IMR-90 (cell line): ENCODE results near the gene C19orf73. TPM values are rescaled to one million over a fixed set of nuclear protein-coding genes. Genes with fewer than 3 reads are reported as not detected.

Experiments used
- ATAC-seq: fragments of 200-7000 bp; cut with Tn5 transposase; 2 replicates; pipeline ENCODE4 v1.9.1; 2020; ENCODE audit warnings: low read depth, mild to moderate bottlenecking, moderate library complexity
- BruUV-seq: library from RNA; stranded (reverse); fragments of 400-500 nt; replicated peaks from 2 replicates; lab custom pipeline; 2021; lab: Mats Ljungman, UMichigan
- CTCF ChIA-PET: fragments of 300-600 bp; formaldehyde crosslinking; extraction: SDS; loops from one replicate; lab custom pipeline; 2021; ENCODE audit warnings: antibody characterized with exemption; lab: Yijun Ruan, JAX
- POLR2A ChIA-PET: fragments of 300-600 bp; sonication (Branson Sonifier 250); formaldehyde crosslinking; loops from one replicate; lab custom pipeline; 2022; ENCODE audit warnings: antibody characterized with exemption; ENCODE audit not compliant: unreplicated experiment; lab: Charles Lee
- DNase-seq: peaks from one replicate; pipeline ENCODE4 v3.0.0; 2013
- H2AFZ ChIP-seq: replicated peaks from 2 replicates; pipeline ENCODE3; 2013; ENCODE audit warnings: low read length, mild to moderate bottlenecking; ENCODE audit not compliant: poor library complexity
- H2AK5ac ChIP-seq: 2 replicates; pipeline ENCODE4 v1.6.1; 2013; ENCODE audit warnings: low read depth, low read length, inconsistent platforms
- H2AK9ac ChIP-seq: replicated peaks from 2 replicates; pipeline ENCODE3; 2013; ENCODE audit warnings: mild to moderate bottlenecking, low read depth, low read length, moderate library complexity; ENCODE audit not compliant: poor library complexity
- H2BK120ac ChIP-seq: 2 replicates; pipeline ENCODE4 v1.6.1; 2013; ENCODE audit warnings: low read depth, low read length, inconsistent platforms
- H2BK15ac ChIP-seq: 3 replicates; pipeline ENCODE4 v1.6.1; 2013; ENCODE audit warnings: low read depth, low read length, inconsistent platforms
- H2BK20ac ChIP-seq: 2 replicates; pipeline ENCODE4 v1.6.1; 2013; ENCODE audit warnings: low read depth, mild to moderate bottlenecking, inconsistent platforms, low read length, moderate library complexity
- H2BK5ac ChIP-seq: 2 replicates; pipeline ENCODE4 v1.6.1; 2013; ENCODE audit warnings: mild to moderate bottlenecking, low read depth, low read length, inconsistent platforms; ENCODE audit not compliant: poor library complexity, severe bottlenecking
- H3K14ac ChIP-seq: replicated peaks from 2 replicates; pipeline ENCODE4 v1.6.1; 2013; ENCODE audit warnings: low read depth, low read length, inconsistent platforms
- H3K18ac ChIP-seq: 2 replicates; pipeline ENCODE4 v1.6.1; 2013; ENCODE audit warnings: low read depth, low read length, control low read depth
- H3K23ac ChIP-seq: 2 replicates; pipeline ENCODE4 v1.6.1; 2013; ENCODE audit warnings: low read depth, low read length, inconsistent platforms
- H3K27ac ChIP-seq: 2 replicates; pipeline ENCODE4 v1.5.1; 2013; ENCODE audit warnings: mild to moderate bottlenecking, control low read depth, low read length; ENCODE audit not compliant: insufficient read depth
- H3K27me3 ChIP-seq: 2 replicates; pipeline ENCODE4 v1.6.1; 2013; ENCODE audit warnings: low read length; ENCODE audit not compliant: control insufficient read depth, insufficient read depth
- H3K36me3 ChIP-seq: 2 replicates; pipeline ENCODE4 v1.6.1; 2013; ENCODE audit warnings: low read length, mixed read lengths; ENCODE audit not compliant: control insufficient read depth, insufficient read depth
- H3K4ac ChIP-seq: 2 replicates; pipeline ENCODE4 v1.6.1; 2013; ENCODE audit warnings: low read depth, low read length, inconsistent platforms
- H3K4me1 ChIP-seq: 2 replicates; pipeline ENCODE4 v1.6.1; 2013; ENCODE audit warnings: low read length, mixed read lengths; ENCODE audit not compliant: control insufficient read depth, insufficient read depth
- H3K4me2 ChIP-seq: 2 replicates; pipeline ENCODE4 v1.6.1; 2013; ENCODE audit warnings: low read depth, mild to moderate bottlenecking, control low read depth, low read length, moderate library complexity
- H3K4me3 ChIP-seq: 2 replicates; pipeline ENCODE4 v1.5.1; 2013; ENCODE audit warnings: low read depth, mild to moderate bottlenecking, control low read depth, low read length, moderate library complexity; ENCODE audit not compliant: insufficient read depth
- H3K56ac ChIP-seq: 2 replicates; pipeline ENCODE4 v1.6.1; 2013; ENCODE audit warnings: low read length, inconsistent platforms; ENCODE audit not compliant: insufficient read depth; ENCODE audit errors: extremely low read depth
- H3K79me1 ChIP-seq, 2 experiments: 2 replicates each; pipeline ENCODE4 v1.6.1; 2013; ENCODE audit warnings: low read length in 2 of 2, inconsistent platforms in 1 of 2, low read depth in 1 of 2
- H3K9ac ChIP-seq: 2 replicates; pipeline ENCODE4 v1.6.1; 2013; ENCODE audit warnings: low read depth, low read length, control low read depth
- H3K9me1 ChIP-seq: 2 replicates; pipeline ENCODE4 v1.6.1; 2013; ENCODE audit warnings: low read length, inconsistent platforms; ENCODE audit not compliant: insufficient read depth
- H3K9me3 ChIP-seq: 2 replicates; pipeline ENCODE4 v1.6.1; 2013; ENCODE audit warnings: low read length; ENCODE audit not compliant: control insufficient read depth, insufficient read depth
- H4K20me1 ChIP-seq: 2 replicates; pipeline ENCODE4 v1.6.1; 2013; ENCODE audit warnings: low read length, inconsistent platforms; ENCODE audit not compliant: insufficient read depth
- H4K5ac ChIP-seq: 2 replicates; pipeline ENCODE4 v1.6.1; 2013; ENCODE audit warnings: mild to moderate bottlenecking, low read depth, low read length, control low read depth
- H4K8ac ChIP-seq, 2 experiments: 2 replicates each; pipeline ENCODE4 v1.6.1; 2013; ENCODE audit warnings: low read depth in 2 of 2, low read length in 2 of 2, control low read depth in 1 of 2, inconsistent platforms in 1 of 2
- H4K91ac ChIP-seq: 2 replicates; pipeline ENCODE4 v1.6.1; 2013; ENCODE audit warnings: low read depth, low read length, inconsistent platforms; ENCODE audit not compliant: insufficient read depth
- BHLHE40 ChIP-seq: fragments of 150-350 bp; IDR thresholded peaks from 2 replicates; pipeline ENCODE4 v1.6.1; 2016; ENCODE audit warnings: mild to moderate bottlenecking, low read depth, low read length
- CEBPB ChIP-seq: IDR thresholded peaks from 2 replicates; pipeline ENCODE4 v1.6.1; 2012; ENCODE audit warnings: low read depth, low read length, improper control_type of control experiment
- CHD1 ChIP-seq: IDR thresholded peaks from 2 replicates; pipeline ENCODE4 v1.6.1; 2012; ENCODE audit warnings: low read depth, low read length, improper control_type of control experiment
- FOS ChIP-seq: fragments of 150-350 bp; IDR thresholded peaks from 2 replicates; pipeline ENCODE4 v1.6.1; 2016; ENCODE audit warnings: low read depth, low read length
- MAFK ChIP-seq: IDR thresholded peaks from 2 replicates; pipeline ENCODE4 v1.6.1; 2012; ENCODE audit warnings: low read depth, low read length, improper control_type of control experiment
- MXI1 ChIP-seq: IDR thresholded peaks from 2 replicates; pipeline ENCODE4 v1.6.1; 2012; ENCODE audit warnings: low read depth, mild to moderate bottlenecking, low read length, moderate library complexity, borderline replicate concordance
- NFE2L2 ChIP-seq: fragments of 150-350 bp; IDR thresholded peaks from 2 replicates; pipeline ENCODE4 v1.6.1; 2016; ENCODE audit warnings: low read depth, mild to moderate bottlenecking, low read length
- POLR2A ChIP-seq: IDR thresholded peaks from 2 replicates; pipeline ENCODE4 v1.6.1; 2012; ENCODE audit warnings: mild to moderate bottlenecking, low read depth, low read length
- RAD21 ChIP-seq: IDR thresholded peaks from 2 replicates; pipeline ENCODE4 v1.6.1; 2012; ENCODE audit warnings: low read length, improper control_type of control experiment
- RCOR1 ChIP-seq: IDR thresholded peaks from 2 replicates; pipeline ENCODE4 v1.6.1; 2012; ENCODE audit warnings: mild to moderate bottlenecking, low read length, improper control_type of control experiment; ENCODE audit not compliant: insufficient replicate concordance
- RFX5 ChIP-seq: IDR thresholded peaks from 2 replicates; pipeline ENCODE4 v1.8.0; 2012; ENCODE audit warnings: low read depth, mild to moderate bottlenecking, low read length, moderate library complexity
- SMC3 ChIP-seq: fragments of 150-350 bp; IDR thresholded peaks from 2 replicates; pipeline ENCODE4 v1.6.1; 2016; ENCODE audit warnings: low read depth, mild to moderate bottlenecking, antibody characterized with exemption, low read length, moderate library complexity
- WGBS, 2 experiments: methylation state at CpG; one replicate each; pipeline versions ENCODE4 v1.1.5 to v1.1.7; 2013; ENCODE audit warnings: missing lambda C conversion rate in 2 of 2; ENCODE audit not compliant: insufficient read length in 1 of 2; ENCODE audit errors: extremely low coverage in 2 of 2; 5-methylcytosine and 5-hydroxymethylcytosine counted together
- dilution Hi-C: fragments of 300-500 bp; cut with HindIII; formaldehyde crosslinking; loops from one replicate; pipeline ENCODE4 v1.14.3; 2018; ENCODE audit warnings: low sequenced_read_pairs; ENCODE audit not compliant: unreplicated experiment
- in situ Hi-C: fragments of 300-500 bp; cut with MboI; formaldehyde crosslinking; loops from 3 replicates; pipeline ENCODE4 v1.14.3; 2019; ENCODE audit warnings: low sequenced_read_pairs, inconsistent platforms, mixed read lengths
- intact Hi-C: fragments of 100-400 bp; cut with micrococcal nuclease; formaldehyde crosslinking; loops from 2 replicates; pipeline ENCODE4 v1.10.0; 2022
- polyA plus RNA-seq, 3 experiments: library from polyadenylated mRNA; depleted of rRNA; stranded (reverse); fragments of >200 nt; gene quantifications; 2 replicates each; pipeline ENCODE4 v1.2.3, GENCODE V29; 2012; ENCODE audit warnings: low replicate concordance in 1 of 3
- total RNA-seq: library from RNA; depleted of rRNA; stranded (reverse); fragments of >200 nt; gene quantifications from 2 replicates; pipeline ENCODE4 v1.2.3, GENCODE V29; 2012
- TF ChIP-seq, protein P1 (sequence below): conservative IDR thresholded peaks from 2 replicates; pipeline ENCODE4 v1.5.1; 2012; ENCODE audit warnings: mild to moderate bottlenecking, low read depth, low read length, improper control_type of control experiment
- TF ChIP-seq, protein P2 (sequence below): fragments of 150-350 bp; IDR thresholded peaks from 2 replicates; pipeline ENCODE4 v1.6.1; 2017; ENCODE audit warnings: mild to moderate bottlenecking, antibody characterized with exemption, low read length, low read depth

The C19orf73 gene
- total and polyA plus RNA-seq, 2 of the 4 experiments (the other 2 are of a cell fraction) = 1.2 TPM; not detected in 1

DNA sequence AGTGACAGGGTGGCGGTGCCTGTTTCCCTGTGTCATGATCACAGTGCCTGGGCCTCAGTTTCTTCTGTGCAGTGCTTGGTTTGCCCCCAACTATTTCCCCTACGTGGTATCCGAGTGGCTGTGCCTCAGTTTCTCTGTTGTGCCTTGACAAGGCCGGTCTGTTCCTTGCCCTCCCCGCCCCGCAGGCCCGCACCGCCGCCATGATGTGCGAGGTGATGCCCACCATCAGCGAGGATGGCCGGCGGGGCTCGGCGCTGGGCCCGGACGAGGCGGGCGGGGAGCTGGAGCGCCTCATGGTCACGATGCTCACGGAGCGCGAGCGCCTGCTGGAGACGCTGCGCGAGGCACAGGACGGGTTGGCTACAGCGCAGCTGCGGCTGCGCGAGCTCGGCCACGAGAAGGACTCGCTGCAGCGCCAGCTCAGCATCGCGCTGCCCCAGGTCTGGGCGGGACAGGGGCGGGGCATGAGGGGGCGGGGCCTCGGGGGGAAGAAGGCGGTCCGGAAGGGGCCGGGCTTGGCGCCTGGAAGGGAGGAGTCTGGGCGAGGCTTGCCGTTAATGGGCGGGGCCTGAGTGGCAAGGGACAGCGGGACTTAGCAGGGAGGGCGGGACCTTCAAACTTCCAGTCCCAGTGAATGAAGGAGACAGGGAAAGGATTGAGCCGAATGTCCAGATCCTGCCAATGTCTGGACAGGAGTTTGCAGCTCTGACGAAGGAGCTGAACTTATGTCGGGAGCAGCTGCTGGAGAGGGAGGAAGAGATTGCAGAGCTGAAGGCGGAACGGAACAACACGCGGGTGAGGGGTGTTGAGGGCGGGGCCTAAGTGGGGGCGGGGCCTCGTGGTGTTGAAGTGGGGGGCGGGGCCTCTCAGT is 9.0 kb upstream of the C19orf73 start:
- Histone ChIP-seq H3K4me3 (peak overlapping the region; percentile 53), H3K4me1 (peaks cover 5% of the 10 kb centered on the region; the same call in 1 of the 2 replicates), H4K20me1 (no peaks in the 10 kb centered on the region; the same call in 1 of the 2 replicates), H2AFZ (peak overlapping the region; percentile 100), H3K23ac (no peak overlapping the region), H3K9me3 (no peaks in the 10 kb centered on the region), H4K8ac (peak overlapping the region; percentile 70 to 87), H3K9me1 (peaks cover 7% of the 10 kb centered on the region; the same call in 1 of the 2 replicates), H3K4me2 (peak overlapping the region; percentile 98), H3K79me1 (no peaks in the 10 kb centered on the region), H3K36me3 (no peaks in the 10 kb centered on the region), H3K9ac (peak overlapping the region; percentile 38), H4K5ac (peak overlapping the region; percentile 58), H2BK20ac (no peak overlapping the region), H2BK15ac (no peak overlapping the region), H3K4ac (peak overlapping the region; percentile 55), H3K56ac (no peak overlapping the region), H3K18ac (peak overlapping the region; percentile 8), H3K27ac (peak overlapping the region; percentile 55), H2BK5ac (peak overlapping the region; percentile 76), H4K91ac (peak overlapping the region; percentile 57; the same call in 1 of the 2 replicates), H3K14ac (peak overlapping the region; percentile 61), H2BK120ac (peak overlapping the region; percentile 28; the same call in 1 of the 2 replicates), H2AK5ac (peak overlapping the region; percentile 42; the same call in 1 of the 2 replicates), H3K27me3 (peaks cover 4% of the 10 kb centered on the region), H2AK9ac (peak overlapping the region; percentile 95)
- in situ Hi-C loops (no loop called here), intact Hi-C loops (no loop called here), dilution Hi-C loops (no loop called here)
- ChIA-PET POLR2A (interaction anchor here (0.6 to 0.7 kb wide), 2 partner anchors 50 to 136 kb away, joined by 6 to 8 read pairs; no protein-coding TSS in a partner anchor), CTCF (interaction anchor here (1.1 kb wide), 1 partner anchor 14 kb away, joined by 4 read pairs; the partner anchor contains the start of gene LIN7B)
- DNase-seq (peak; percentile 95), ATAC-seq (peak; percentile 100)
- WGBS, 2 experiments = 4% methylated on average over 38 of the region's 63 CpGs; no CpG with 5 or more reads in 1 of the 2 experiments
- no TSS peak for BruUV-seq
- TF ChIP-seq, protein P1, sequence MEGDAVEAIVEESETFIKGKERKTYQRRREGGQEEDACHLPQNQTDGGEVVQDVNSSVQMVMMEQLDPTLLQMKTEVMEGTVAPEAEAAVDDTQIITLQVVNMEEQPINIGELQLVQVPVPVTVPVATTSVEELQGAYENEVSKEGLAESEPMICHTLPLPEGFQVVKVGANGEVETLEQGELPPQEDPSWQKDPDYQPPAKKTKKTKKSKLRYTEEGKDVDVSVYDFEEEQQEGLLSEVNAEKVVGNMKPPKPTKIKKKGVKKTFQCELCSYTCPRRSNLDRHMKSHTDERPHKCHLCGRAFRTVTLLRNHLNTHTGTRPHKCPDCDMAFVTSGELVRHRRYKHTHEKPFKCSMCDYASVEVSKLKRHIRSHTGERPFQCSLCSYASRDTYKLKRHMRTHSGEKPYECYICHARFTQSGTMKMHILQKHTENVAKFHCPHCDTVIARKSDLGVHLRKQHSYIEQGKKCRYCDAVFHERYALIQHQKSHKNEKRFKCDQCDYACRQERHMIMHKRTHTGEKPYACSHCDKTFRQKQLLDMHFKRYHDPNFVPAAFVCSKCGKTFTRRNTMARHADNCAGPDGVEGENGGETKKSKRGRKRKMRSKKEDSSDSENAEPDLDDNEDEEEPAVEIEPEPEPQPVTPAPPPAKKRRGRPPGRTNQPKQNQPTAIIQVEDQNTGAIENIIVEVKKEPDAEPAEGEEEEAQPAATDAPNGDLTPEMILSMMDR = peak; percentile 26; the same call in 1 of the 2 replicates
- TF ChIP-seq RCOR1 = no peak
- no peak for TF ChIP-seq CEBPB
- TF ChIP-seq RFX5 = no peak
- no peak for TF ChIP-seq BHLHE40
- TF ChIP-seq, protein P2, sequence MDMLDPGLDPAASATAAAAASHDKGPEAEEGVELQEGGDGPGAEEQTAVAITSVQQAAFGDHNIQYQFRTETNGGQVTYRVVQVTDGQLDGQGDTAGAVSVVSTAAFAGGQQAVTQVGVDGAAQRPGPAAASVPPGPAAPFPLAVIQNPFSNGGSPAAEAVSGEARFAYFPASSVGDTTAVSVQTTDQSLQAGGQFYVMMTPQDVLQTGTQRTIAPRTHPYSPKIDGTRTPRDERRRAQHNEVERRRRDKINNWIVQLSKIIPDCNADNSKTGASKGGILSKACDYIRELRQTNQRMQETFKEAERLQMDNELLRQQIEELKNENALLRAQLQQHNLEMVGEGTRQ = peak; percentile 63
- no peak for TF ChIP-seq NFE2L2
- TF ChIP-seq CHD1 = no peak
- peak; percentile 38; the same call in 1 of the 2 replicates for TF ChIP-seq MAFK
- TF ChIP-seq SMC3 = 0 out of 2 replicates have a peak, but pooled peaks have one; percentile 11
- no peak for TF ChIP-seq RAD21
- TF ChIP-seq FOS = no peak
- peak; percentile 45; the same call in 1 of the 2 replicates for TF ChIP-seq MXI1
- TF ChIP-seq POLR2A = no peak
